Stimulated activated CD8-positive, alpha-beta memory T cell treated with anti-CD3 and anti-CD28 coated beads, Interleukin-15, amount 100 ng/mL, for 4 hours (primary cell): ENCODE measurements around the gene ZMAT1.
"Not testable (repeated sequence)": the region's sequence is repeated elsewhere in the genome, so short reads cannot be mapped to it uniquely, and the experiment has no call there.

Experiments used
- DNase-seq, 2 donors: peaks; one replicate each; pipeline ENCODE4 v3.0.0-alpha.2; 2020; ENCODE audit warnings: low read depth in 2 of 2

The ZMAT1 gene

DNA sequence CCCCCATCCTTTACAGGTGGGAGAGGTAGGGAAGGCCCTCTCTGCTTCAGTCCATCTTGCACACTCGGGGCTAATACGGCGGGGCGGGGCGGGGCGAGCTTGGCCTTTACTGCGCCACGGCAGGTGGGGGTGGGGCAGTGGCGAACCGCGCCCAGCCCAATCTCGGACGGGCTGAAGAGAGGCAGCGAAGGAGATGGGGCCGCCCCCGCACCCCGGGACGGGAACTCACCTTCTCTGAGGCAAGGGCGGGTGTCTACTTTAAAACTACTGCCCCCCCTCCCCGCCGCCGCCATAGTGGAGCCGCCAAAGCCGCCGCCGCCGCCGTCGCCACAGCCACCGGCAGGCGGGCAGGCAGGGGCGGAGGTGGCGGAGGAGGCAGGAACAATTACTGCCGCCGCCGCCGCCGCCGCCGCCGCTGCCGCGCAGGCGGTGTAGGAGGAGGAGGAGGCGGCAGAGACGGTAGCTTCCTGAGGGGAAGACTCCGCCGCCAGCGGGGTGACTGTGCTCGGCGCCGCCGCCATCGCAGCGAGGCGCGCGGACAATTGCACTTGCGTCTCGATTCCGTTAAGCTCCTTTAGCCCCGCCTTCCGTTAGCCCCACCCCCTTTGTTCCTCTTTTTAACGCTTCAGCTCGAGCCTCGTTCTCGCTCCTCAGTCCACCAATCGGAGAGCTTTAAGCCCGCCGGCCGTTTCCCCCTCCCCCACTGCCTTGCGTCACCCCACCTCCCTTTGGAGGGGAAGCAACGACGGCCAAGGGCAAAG, at the start of gene ZMAT1:
ZMAT1 (minus strand) TSS at position 540 of the 761 bp plus-strand sequence; CDS start at position 521, 19 bp downstream.
- peak; percentile 79 to 89 for DNase-seq

DNA sequence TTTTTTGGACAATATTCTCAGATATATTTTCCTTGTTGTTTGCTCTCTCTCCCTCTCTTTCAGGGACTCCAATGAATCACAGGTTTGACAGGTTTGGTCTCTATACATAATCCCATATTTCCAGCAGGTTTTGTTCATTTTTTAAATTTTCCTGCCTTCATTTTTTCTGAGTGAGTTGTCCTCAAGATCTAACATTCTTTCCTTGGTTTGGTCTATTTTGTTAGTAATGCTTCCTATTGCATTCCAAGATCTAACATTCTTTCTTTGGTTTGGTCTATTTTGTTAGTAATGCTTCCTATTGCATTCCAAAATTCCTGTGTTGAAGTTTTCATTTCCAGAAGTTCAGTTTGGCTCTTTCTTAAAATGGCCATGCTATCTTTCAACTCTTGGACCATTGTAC, 45.3 kb upstream of the ZMAT1 start:
- no peak for DNase-seq

DNA sequence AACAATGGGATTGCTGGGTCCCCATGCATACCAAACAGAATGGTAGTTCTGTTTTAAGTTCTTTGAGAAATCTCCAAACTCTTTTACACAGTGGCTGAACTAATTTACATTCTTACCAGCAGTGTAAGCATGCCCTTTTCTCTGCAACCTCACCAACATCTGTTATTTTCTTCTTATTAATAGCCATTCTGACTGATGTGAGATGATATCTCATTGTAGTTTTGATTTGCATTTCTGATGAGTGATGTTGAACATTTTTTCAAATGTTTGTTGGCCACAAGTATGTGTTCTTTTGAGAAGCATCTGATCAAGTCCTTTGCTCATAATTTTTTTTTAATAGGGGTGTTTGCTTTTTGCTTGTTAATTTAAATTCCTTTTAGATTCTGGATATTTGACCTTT, 41.2 kb upstream of the ZMAT1 start:
- DNase-seq: no peak

DNA sequence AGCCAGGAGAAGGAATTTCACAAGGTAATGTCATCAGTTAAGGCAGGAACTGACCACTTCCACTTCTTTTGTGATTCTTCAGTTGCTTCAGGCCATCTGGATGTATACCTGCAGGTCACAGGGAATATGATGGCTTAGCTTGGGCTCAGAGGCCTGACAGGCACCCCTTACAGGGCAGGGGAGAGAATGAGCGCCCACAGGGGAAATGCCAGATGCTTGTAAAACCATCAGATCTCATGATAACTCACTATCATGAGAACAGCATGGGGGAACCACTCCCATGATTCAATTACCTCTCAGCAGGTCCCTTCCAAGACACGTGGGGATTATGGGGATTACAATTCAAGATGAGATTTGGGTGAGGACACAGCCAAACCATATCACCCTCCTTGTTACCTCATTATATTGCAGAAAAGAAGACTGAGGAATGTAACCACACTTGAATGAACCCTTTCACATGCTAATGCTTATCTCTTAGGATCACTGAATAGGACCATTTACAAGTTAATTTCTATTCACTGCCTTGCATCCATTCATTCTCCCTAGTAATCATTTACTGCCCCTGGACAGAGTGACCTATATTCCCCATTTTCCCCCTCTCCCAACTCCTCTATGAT, 33.2 kb upstream of the ZMAT1 start:
- not testable (repeated sequence) for DNase-seq

DNA sequence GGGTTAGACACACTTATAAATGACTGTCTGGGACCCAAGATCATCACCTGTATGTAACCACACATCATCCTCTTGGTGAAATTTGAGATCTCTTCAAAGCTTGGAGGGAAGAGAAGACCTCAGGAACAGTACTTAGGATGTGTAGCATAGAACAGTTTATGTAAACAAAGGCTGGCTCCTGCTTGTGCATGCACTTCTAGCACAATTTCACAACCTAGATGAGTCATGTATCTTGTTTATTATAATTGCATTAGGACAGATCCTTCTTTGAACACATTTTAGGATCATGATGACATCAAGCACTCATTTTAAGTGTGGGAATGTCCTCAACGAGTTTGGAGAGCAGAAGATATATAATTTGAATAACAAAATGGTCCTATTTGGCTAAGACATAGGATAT, 26.3 kb upstream of the ZMAT1 start:
- no peak for DNase-seq

DNA sequence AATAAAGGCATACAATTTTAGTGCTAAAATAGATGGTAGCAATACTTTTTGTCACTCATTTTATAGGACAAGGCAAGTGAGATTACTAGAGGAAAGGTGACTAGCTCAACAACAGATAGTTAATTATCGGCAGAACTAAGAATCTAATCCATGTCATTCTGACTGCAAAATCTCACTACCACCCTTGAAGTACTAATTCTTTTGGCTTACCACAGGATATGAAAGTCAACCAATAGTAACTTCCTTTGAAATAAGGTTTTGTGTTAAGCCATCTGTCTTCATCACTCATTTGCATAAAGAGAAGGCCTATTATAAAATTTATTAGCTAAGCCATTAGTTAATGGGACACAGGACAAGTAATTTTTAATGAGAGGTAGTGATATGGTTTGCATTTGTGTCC, 25.3 kb upstream of the ZMAT1 start:
- no peak for DNase-seq

DNA sequence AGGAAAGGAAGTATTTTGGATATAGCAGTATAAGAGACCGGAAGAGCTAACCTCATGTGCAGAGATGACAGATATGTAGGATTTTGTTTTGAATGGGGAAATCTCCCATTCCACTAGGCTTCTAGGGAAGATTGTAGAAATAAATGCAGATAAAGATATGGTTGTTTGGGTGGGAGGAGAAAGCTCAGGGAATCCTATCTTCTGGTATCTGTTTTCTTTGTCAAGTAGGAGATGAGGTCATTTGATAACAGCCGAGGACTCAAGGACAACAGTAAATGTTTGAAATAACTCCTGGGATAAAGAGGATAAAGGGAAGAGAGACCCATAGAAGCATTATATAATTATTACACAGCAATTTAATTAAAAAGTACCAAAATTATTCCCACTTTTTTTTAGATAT, 24.7 kb upstream of the ZMAT1 start:
- DNase-seq: no peak

DNA sequence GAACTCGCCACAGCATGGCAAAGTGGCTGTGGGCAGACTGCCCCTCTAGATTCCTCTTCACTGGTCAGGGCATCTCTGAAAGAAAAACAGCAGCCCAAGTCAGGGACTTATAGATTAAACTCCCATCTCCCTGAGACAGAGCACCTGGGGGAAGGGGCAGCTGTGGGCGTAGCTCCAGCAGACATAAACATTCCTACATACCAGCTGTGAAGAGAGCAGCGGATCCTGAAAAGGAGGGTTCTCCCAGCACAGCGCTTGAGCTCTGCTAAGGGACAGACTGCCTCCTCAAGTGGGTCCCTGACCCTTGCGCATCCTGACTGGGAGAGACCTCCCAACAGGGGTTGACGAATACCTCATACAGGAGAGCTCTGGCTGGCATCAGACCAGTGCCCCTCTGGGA, 18.8 kb upstream of the ZMAT1 start:
- no peak for DNase-seq

DNA sequence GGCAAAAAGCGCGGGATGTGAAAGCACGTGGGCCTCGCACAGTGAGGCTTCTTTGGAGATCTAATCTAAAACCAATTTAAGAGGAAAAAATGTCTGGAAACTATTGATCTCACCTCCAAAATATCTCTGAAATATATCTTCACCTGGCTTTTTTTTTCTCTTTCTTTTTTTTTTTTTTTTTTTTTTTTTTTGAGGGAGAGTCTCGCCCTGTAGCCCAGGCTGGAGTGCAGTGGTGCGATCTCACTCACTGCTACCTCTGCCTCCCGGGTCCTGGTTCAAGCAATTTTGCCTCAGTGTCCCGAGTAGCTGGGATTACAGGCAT, 383 bp upstream of the ZMAT1 start:
- no peak for DNase-seq

DNA sequence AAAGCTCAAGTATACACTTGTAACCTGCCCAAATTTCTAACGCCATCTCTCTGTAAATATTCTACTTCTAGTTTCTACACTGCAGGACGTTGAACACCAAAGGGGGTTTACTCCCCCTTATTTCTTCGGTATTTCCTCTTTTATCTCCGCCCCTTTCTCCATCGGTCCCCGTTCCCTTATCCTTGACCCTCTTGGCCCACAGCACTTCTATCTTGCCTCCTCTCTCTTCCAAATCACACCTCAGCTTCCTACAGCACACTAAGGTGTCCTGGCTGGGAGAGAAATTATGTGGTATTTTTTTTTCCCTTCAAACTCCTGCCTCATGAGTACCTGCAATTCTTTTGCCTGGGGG, 715 bp downstream of the ZMAT1 start:
- DNase-seq: no peak

DNA sequence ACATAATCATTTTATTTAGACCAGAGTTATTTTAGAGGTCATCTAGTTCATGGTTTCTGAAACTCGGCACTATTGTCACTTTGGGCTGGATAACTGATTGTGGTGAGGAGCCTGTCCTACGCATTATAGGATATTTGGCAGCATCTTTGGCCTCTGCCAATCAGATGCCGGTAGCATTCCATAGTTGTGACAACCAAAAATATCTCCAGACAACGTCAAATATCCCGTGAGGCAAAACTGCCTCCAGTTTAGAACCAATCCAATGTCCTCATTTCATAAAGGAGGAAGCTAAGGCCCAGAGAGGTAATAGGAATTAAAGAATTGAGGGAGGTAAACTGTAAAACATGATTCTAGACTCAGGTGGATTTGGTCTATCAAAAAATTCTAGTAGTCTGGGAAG, 6.1 kb downstream of the ZMAT1 start:
- DNase-seq: no peak

DNA sequence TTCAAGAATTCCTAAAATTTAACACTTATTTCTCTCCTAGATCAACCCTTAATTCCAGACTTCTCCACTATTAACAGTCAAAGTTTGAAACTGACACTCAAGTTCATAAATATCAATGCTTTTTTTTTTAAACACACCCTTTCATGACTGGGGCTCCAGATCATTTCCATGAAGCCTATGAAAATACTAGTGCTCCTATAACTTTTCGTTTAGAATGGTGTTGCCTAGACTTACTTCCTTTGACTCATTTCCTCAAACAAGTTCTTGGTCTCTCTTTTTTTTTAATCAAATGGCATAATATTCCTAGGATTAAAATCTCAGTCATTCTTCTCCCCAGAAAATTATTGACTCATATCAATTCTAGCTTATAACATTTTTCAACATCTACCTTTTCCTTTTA, 13.1 kb downstream of the ZMAT1 start:
- no peak for DNase-seq

DNA sequence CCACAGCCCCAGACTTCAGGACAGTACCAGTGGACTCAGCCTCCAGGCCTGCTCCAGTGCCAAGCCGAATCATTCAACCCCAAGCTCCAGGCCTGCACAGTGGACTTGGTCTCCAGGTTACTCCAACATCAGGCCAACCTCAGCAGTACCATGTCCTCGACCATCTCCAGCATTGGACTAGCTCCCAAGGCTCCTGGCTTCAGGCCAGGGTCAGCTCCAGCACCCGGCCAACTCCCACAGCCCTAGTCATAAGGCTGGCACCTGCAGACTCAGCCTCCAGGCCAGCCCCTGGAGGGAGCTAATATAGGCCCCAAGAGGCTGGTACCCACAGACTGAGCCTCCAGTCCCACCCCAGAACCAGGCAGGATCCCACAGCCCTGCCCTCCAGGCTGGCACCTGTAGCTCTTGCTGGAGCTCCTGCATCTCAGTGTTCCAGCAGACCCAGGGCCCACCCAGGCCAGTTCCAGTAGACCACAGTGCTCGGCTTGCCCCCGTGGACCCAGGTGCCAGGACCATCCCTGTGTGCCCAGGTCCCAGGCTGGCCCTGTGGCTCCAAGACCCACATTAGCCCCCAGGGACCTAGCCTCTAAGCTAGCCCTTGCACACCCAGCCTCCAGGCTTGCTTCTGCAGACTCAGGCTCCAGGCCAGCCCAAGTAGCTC, 25.6 kb downstream of the ZMAT1 start:
- no peak for DNase-seq

DNA sequence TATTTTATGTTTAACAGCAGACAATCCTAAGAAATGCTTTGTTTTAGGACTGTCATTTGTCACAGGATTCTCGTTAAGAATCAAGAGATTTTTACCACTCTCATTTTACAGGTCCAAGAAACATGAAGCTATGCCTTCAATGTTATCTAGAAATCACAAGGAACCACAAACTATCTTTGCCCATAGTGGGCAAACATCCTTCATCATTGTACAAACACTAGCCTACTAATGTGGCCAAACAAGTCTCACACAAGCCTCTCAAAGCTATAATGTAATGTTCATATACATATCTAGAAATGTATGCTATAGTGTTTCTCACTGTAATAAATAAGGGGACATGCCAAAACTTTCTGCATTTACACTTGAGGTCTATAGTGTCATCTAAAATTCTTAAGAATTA, 26.8 kb downstream of the ZMAT1 start:
- DNase-seq: no peak
